GM18870 (cell line): ENCODE measurements around the gene TCF7.

ENCODE experiments used
- ATAC-seq: cut with Tn5 transposase; IDR thresholded peaks from one replicate; pipeline ENCODE4 v1.9.1; 2021; ENCODE audit warnings: moderate library complexity; ENCODE audit not compliant: unreplicated experiment

Gene TCF7

DNA sequence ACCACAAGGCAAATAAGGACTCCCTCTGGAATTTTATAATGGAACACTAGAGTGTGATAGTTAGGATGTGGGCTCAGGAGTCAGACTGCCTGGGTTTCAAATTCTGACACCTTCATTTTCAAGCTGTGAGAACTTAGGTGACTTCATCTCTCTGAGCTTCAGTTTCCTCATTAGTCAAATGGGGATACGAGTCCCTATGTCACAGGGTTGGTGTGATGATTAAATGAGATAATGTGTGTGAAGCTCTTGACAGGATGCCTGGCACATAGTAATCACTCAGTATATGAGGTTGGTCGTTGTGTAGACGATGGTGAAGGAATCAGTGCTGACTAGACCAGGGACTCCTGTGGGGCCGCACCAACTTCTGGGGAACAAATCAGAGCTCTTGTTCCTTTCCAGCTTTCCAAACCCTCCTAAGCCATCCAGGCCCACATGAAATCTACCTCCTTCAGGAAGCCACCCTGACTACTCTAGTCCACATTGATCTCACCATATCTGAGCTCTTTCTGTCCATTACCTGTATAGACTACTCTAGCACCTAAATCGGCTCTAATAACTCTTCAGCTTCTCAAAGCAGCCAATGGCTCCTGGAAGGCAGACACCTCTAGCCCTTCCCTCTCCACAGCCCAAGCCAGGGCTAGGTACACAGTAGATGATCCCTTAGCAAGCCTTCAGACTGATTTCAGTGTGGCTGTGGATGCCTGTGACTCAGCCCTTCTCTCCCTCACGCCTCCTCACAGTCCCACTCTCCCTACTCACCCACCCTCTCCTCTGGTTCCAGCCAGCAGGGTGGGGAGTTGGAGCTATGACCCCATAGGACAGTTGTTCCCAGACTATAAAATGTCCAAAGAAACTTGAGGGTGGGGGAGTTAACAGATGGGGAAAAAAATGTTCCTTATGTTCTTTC lies 2.5 kb upstream of the TCF7 start:
- ATAC-seq = no peak

DNA sequence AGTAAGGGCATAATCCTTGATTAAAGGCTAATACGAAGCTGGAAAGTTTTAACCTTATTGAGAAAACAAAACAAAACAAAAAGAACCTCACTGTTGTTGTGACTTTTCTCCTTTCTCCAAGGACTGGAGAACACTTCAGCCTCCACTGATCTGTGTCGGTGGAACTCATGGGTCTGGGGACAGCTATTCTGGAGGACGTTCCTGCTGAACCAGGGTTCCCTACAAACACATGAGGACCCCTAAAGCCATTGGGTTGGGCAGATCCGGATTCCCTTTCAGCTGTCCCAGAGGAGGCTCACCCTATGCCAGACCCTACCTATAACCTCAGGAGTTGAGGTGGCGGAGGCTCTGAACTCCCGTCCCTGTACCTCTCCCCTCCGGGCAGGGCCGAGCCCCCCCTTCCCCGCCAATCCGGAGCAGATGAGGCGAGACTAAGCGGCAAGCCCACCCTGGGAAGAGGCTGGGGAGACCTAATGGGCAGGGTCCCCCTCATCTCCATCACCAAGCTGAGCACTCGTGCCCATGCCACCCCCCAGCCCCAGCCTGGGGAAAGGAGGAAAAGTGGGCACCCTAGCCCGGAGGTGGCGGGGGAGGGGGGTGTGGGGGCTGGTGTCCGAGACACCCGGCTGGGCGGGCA lies 1.6 kb upstream of the TCF7 start:
- ATAC-seq = no peak

DNA sequence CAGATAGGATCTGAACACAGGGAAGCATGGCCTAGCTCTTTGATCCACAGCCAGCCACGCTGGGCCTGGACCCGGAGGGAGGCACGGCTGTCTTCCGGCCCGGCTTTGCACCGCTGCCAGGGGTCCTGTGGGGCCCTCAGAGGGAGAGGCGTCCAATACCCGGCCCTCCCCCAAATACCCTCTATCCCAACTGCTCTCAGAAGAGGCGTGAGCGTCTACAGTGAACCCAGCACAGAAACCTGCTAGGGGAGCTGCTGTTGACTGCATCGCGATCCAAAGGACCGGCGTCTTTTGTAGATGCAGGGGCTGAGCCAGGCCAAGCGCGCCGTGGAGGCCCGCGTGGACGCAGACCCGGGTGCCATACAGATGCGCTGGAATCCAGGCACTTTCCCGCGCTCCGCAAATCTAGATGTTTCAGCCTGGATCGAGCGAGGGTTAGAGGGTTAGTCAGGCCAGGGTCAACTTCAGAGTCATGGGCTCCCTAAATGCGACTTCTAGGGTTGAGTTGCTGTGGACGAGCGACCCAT lies 1.1 kb upstream of the TCF7 start:
- ATAC-seq = no peak

DNA sequence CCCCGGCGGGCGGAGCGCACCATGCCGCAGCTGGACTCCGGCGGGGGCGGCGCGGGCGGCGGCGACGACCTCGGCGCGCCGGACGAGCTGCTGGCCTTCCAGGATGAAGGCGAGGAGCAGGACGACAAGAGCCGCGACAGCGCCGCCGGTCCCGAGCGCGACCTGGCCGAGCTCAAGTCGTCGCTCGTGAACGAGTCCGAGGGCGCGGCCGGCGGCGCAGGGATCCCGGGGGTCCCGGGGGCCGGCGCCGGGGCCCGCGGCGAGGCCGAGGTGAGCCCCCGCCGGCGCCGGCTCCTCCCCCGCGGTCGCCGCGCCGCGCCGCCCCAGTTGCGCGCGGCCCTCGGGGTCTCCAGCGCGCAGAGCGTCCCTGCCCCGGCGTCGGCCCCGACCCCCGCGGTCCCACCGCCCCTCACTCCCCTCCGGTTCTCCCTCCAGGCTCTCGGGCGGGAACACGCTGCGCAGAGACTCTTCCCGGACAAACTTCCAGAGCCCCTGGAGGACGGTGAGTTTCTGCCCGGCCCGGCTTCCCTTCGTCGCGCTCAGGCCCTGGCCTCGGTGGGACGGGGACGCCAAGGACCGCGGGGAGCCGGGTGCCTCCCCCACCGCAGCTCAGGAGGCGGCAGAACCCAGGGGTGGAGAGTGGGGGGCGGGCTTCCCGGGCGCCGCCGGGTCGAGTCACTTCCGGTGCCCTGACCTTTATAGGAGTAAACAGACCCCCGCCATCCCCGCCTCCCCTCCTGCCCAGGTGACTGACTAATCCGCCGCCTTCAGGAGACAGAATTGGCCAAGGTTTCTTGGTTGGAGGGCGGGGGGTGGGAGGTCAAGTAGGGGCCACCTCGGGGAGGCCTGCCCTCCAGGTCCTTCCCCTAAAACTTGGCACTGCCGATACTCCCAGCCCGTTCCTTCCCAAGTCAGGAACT lies 665 bp downstream of the TCF7 start:
- no peak for ATAC-seq

DNA sequence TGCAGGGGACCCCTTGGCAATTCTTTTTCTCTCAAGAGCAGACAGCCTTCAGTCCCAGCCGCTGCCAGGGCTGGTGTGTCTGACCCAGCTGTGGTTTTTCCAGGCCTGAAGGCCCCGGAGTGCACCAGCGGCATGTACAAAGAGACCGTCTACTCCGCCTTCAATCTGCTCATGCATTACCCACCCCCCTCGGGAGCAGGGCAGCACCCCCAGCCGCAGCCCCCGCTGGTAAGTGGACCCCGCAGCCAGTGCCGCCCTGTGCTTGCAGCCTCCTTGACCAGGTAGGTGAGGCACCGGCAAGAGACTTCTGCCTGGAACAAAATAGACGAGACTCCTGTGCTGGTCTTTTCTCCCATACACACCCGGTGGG lies 1.3 kb downstream of the TCF7 start:
- ATAC-seq = no peak

DNA sequence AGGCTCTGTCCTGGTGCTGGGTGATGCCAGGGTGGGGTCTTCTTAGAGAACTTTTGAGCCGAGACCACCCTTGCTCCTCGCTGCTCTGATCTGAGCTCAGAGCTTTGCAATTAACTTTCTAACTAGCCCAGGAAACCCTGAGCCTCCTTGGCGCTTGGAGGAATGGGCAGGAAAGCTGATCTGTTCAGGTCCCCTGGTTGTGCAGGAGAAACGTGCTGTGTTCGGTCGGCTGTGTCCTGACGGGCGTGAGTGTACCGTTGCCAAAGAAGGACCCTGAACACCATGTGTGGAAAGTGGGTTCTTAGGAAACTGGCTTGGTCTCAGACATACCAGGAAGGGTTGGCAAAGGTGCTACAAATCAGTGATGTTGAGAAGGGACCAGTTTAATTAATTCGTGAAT lies 1.8 kb downstream of the TCF7 start:
- no peak for ATAC-seq

DNA sequence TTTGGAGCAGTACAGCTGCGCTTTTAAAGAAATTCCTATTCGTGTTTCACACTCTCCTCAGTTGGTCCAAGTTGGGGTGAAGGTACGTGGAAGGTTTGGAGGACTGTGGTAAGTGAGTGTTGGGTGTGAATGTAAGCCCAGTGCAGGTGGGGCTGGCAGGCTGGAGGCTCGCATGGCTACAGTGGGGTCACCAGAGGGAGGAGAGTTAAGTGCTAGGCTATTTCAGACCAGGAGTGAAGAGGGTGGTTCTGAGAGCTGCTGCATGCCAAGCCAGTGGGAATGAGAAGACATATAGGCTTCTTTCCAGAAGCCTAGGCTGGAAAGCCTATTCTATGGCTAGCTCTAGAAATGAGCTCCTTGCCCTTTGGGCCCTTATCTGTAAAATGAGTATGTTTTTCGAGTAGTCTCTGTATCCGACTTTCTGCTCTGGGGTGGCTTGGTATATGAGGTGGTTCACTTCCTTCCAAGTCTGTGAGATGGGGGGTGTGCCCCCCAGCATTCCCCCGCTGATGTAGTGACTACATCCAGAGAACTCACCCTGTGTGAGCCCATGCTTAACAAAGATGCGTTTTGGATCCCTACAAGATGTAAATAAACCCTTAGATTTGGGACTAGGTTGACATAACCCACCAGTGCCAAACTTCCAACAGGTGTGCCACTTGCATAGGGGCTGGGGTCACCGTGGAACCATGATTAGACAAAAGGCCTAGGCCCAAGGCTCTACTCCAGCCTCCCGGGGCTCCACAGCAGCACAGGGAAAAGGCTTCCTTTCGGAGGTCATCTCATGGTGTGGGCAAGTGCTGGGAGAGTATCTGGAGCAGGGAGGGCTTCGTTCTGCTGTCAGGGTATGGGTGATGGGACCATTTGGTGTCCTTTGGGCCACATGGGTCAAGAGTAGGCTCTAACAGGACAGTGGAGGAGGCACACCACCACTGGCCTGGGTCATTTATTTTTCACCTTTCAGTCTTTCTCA lies 2.6 kb downstream of the TCF7 start:
- ATAC-seq = no peak

DNA sequence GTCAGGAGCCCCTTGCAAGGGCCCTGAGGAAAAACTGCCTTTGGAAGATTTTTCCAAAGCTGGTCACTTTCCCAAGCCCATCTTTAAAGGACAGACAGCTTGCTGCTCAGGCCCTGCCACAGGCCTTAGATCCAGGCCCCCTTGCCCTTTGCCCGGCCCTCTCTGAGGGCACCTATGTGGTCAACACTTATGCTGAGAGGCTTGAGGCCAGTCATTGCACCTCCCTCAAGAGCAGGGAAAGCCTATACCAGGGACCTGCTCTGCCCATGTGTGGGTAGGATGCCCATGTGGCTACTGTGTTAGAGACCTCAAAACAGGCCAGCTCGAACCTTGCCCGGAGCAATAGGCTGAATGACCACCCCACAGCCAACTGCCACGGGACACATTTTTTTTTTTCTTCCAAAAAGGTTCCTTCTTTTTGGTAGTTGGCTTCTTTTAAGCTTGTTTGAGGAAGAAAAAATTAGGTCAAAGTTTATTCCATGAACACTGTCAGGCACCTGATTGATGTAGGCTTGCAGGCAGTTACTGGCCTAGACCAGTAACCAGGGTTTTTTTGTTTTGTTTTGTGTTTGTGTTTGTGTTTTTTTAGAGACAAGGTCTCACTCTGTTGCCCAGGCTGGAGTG lies 3.8 kb downstream of the TCF7 start:
- ATAC-seq = no peak

DNA sequence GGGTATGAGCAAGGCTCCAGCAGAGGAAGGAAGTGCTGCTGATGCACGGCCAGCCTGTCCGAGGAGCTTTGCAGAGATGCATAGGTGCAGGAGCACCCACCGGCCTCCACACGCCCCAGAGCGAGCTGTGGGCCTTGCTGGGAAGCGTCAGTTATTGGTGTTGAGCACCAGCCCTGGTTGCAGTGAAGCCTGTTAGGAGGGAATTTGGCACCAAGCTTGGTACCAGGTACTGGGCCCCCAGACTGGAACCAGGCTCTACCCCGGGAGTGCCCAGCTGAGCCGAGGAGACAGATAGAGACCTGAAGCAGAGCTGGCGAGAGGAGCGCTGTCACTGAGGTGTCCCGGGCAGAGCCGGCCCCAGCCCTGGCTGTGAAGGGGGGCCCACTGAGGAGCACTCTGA lies 5.2 kb downstream of the TCF7 start:
- no peak for ATAC-seq

DNA sequence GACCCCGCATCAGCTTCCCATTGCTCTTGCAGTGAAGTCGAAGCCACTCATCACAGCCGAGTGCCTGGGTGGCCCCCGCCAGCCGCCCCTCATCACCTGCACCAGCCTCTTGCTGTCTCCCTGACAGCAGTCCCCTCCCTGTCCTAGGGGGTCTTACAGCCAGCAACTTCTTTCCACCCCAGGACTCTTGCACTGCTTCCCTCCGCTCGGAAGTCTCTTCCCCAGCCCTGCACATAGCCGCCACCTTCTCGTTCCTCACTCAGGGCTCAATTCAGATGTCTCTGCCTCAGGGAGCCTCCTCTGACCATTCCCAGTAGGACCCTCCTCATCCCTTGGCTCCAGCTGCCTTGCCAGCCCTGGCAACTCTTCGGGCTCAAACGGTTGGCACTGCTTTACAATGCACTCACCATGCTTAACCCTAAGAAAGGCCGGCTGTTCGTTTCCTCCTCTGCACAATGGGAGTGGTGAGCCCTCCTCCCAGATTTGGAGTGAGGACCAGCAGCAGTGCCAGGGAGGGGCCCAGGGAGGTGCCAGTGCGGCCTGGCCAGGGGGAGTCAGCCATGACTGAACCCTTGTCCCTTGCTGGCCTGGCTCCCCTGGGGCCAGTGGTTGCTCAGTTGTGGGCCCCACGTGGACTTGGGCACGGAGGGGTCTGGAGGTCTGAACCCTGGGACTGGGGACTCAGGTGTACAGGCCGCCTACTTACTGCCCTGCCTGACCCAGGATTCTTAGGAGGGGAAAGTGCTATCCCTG lies 6.1 kb downstream of the TCF7 start:
- no peak for ATAC-seq

DNA sequence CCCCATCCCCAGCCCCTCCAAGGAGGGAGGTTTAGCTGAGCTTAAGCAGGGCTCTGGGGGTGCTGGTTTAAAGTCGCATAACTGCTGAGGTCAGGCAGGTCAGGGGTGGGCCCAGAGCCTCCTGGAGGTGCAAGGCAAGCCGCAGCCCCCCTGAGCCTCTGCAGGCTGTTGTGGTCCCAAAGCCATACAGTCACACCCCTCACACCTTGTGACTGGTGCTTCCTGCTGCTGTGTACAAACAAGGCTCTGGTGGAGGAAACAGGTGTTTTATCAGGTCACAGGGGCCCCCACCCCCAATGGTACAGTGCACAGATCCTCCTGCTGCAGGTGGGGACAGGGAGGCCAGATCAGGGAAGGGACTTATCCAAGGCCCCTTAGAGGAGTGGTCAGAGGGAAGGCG lies 8.0 kb downstream of the TCF7 start:
- no peak for ATAC-seq

DNA sequence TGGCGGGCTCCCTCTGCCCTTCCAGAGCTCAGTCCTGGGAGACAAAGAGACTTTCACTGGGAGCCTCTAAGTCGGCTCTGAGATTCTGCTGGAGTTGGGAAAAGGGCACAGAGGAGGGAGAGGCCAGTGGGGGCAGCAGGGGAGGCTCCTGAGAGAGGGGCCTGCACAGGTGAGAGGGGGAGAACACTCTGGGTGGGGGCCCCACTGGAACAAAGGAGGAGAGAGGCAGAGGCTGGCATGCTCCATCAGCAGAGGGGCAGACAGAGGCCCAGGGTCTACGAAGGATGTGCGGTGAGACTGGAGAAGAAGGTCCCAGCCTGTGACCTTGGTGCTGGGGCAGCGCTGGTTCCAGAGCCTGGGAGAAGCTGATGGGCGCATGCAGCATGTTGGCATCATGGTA lies 8.9 kb downstream of the TCF7 start:
- no peak for ATAC-seq

DNA sequence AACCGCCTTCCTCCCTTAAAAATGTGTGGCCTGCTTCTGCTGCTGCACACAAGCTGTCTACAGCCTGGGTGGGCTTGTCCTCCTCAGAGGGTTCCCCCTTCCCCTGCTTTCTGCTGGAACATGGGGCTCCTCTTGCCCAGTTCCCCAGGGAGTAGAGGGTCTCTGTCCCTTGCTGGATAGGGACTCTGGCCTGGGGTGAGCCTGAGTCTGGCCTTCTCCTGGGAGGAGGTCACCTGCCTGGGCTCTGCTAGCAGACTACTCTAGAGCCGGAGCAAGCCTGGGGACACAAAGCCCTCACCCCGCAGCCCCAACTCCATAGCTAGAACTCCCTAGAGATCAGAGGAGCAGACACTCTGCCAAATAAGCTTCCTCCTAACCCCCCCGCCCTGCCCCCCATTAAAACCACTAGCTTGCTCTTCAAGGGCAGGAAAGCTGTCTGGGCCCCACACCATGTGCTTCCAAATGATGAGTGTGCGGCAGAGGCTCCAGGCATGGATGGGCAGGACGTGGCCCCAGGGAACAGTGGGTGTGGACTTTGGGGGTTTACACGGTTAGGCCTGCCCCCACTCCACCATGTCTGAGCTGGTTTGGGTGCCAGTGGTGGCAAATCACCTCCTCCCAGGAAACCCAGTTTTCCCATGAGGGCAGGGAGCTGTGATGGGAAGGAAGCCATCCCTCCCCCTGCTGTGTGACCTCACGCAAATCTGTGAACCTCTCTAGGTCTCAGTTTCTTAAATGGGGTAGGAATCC lies 10.0 kb downstream of the TCF7 start:
- ATAC-seq = no peak

DNA sequence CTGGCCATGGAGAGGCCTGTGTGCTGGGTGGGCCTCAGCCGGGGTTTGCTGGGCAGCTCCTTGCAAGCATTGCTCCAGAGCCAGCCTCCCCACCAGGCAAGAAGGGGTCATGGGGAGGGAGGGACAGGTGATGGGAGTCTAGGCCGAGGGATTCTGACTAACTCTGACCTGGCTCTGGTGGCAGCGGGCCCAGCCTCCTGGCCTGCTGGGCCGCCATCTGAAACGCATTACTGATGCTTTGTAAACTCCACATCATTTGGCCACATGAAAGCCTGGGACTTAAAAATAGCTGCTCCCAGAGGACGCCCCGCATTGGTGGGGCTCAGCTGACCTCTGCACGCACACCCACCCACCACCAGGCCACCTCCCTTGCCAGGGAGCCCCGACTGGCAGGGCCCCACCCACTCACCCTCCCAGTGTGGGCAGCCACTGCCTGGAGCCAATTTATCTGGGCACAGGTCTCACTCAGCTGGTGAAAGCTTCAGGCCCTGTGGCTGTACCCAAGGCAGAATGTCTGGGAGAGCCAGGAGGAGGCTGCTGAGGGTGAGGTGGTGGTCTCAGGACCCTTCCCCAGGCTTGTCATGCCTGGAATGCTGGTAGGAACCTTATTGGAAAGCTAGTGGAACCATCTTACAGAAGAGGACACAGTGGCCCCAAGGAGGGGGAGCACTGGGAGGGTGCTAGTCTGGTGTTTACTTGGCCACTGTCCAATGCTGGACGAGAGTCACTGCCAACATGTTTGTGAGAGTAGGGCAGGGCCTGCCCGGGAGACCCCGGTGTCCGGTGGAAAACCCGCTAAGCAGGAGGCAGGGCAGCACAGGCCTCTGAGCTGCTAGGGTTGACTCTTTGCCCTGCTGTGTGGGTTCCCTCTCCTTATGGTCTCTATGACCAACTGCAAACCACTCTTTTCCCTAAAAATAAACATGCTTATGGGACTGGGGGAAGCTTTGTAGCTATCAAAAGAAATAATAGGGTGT lies 10.8 kb downstream of the TCF7 start:
- no peak for ATAC-seq

DNA sequence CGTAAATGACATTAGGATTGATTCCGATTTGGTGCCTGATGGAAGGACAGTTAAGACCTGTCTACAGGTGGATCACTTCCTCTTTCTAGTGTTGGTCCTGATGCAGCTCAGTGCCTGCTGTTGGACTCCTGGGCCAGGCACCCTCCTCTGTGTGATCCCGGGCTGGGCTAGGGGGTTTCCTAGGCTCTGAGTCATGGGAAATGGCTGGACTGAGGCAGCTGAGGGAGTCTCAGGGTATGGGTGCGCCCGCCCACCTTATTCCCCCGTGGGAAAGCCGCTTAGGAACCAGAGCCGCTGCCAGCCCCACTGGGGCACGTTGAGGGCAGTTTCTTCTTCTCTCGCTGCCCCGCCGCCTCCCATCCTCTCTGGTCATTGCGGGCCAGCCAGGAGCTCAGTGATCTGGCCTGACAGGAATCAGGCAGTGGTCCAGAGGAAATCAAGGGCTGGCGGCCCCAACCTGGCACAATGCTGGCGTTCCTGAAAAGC lies 12.9 kb downstream of the TCF7 start:
- ATAC-seq = peak; percentile 72

DNA sequence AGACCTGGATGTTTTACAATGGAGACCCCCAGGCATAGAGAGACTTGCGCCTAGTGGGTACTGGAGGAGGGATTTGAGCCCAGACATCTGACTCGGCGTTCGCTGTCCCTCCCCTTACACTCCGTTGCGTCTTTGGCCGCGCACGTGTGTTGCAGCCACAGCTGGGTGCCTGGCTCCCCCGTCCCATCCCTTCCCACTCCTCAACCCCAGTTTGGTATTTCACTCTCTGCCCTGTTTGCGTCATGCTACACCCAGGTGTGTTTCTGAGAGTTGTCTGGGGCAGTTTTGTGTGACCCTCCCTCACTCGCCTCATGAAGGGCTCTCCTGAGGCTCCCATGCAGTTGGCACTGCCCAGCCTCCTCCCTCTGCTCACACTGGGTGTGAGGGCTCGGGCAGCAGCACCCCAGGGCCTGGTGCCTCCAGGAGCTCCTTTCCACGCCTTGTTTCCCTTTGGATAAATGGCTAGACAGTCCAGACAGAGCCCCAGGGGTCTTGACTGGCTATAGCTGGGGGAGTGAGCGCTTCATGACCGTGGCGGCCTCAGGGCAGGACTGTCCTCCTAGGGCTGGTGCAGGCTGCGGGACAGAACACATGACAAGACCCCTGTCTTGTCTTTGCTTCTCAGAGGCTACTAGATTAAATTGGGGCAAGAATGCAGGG lies 13.6 kb downstream of the TCF7 start:
- no peak for ATAC-seq

DNA sequence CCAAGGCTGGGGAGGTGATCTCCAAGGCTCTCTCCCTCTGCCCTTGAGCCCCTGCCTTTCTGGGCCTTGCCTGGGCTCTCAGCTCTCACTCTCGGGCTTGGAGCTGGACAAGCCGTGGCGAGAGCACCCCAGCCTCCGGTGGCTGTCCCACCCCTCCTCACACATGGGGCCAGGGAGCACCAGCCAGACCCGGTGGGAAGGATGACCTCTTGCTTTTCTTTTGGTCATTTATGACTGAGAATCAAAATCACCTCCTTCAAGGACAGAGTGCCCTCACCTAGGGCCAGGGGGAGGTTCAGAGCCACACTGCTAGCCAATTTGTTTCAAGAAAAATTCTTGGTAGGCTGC lies 14.1 kb downstream of the TCF7 start:
- no peak for ATAC-seq
